OCI-M2 (cell line): ENCODE data around the gene HSF2BP.
"Not testable (repeated sequence)": the region's sequence is repeated elsewhere in the genome, so short reads cannot be mapped to it uniquely, and the experiment has no call there.

Experiments
- DNase-seq: peaks from one replicate; lab custom pipeline; 2025; ENCODE audit not compliant: unreplicated experiment; lab: John Stamatoyannopoulos, UW

The HSF2BP gene

GRCh38 chr21:43522495-43523131 lies 136.7 kb downstream of the HSF2BP start:
- not testable (repeated sequence) for DNase-seq

GRCh38 chr21:43517701-43518100 lies 141.6 kb downstream of the HSF2BP start:
- not testable (repeated sequence) for DNase-seq

GRCh38 chr21:43516860-43517627 lies 142.2 kb downstream of the HSF2BP start:
- not testable (repeated sequence) for DNase-seq

- not testable (repeated sequence) for DNase-seq
These were observed 142.9 kb downstream of the HSF2BP start for GRCh38 chr21:43516295-43516847.

GRCh38 chr21:43514834-43515233 lies 144.5 kb downstream of the HSF2BP start:
- DNase-seq = not testable (repeated sequence)

GRCh38 chr21:43513023-43513422 lies 146.3 kb downstream of the HSF2BP start:
- not testable (repeated sequence) for DNase-seq

- not testable (repeated sequence) for DNase-seq
These were observed 148.1 kb downstream of the HSF2BP start for GRCh38 chr21:43511209-43511608.

- DNase-seq = not testable (repeated sequence)
These were observed 148.6 kb downstream of the HSF2BP start for GRCh38 chr21:43510669-43511068.

- DNase-seq = not testable (repeated sequence)
These were observed 155.4 kb downstream of the HSF2BP start for GRCh38 chr21:43503892-43504291.

- DNase-seq = not testable (repeated sequence)
These were observed 156.1 kb downstream of the HSF2BP start for GRCh38 chr21:43503075-43503750.

GRCh38 chr21:43502407-43503071 lies 156.7 kb downstream of the HSF2BP start:
- DNase-seq = not testable (repeated sequence)

- not testable (repeated sequence) for DNase-seq
These were observed 160.4 kb downstream of the HSF2BP start for GRCh38 chr21:43498924-43499323.

GRCh38 chr21:43498065-43498464 lies 161.2 kb downstream of the HSF2BP start:
- DNase-seq = not testable (repeated sequence)

GRCh38 chr21:43494279-43495012 lies 164.8 kb downstream of the HSF2BP start:
- not testable (repeated sequence) for DNase-seq

GRCh38 chr21:43493471-43493870 lies 165.8 kb downstream of the HSF2BP start:
- not testable (repeated sequence) for DNase-seq

GRCh38 chr21:43488235-43488634 lies 171.1 kb downstream of the HSF2BP start:
- DNase-seq = not testable (repeated sequence)

- not testable (repeated sequence) for DNase-seq
These were observed 173.2 kb downstream of the HSF2BP start for GRCh38 chr21:43486051-43486450.

GRCh38 chr21:43485016-43485415 lies 174.3 kb downstream of the HSF2BP start:
- not testable (repeated sequence) for DNase-seq

GRCh38 chr21:43479197-43479596 lies 180.1 kb downstream of the HSF2BP start:
- not testable (repeated sequence) for DNase-seq
